Keratinocyte (primary cell): ENCODE data around the gene ZFR2.

Source experiments
- EZH2 ChIP-seq: IDR thresholded peaks from one replicate; pipeline ENCODE4 v1.6.1; 2012; ENCODE audit warnings: inconsistent platforms, mild to moderate bottlenecking, low read length, moderate library complexity
- TF ChIP-seq, protein P1 (sequence below), 3 experiments: IDR thresholded peaks in 1 of 3; conservative IDR thresholded peaks in 1 of 3; optimal IDR thresholded peaks in 1 of 3; 2 replicates in 2 of 3; 3 replicates in 1 of 3; pipeline versions ENCODE3 to v1.5.1; 2011; ENCODE audit warnings: low read length in 3 of 3, mild to moderate bottlenecking in 3 of 3, moderate library complexity in 2 of 3, control low read depth in 1 of 3, inconsistent platforms in 1 of 3; ENCODE audit not compliant: insufficient read depth in 2 of 3; ENCODE audit errors: extremely low read depth in 1 of 3

DNA sequence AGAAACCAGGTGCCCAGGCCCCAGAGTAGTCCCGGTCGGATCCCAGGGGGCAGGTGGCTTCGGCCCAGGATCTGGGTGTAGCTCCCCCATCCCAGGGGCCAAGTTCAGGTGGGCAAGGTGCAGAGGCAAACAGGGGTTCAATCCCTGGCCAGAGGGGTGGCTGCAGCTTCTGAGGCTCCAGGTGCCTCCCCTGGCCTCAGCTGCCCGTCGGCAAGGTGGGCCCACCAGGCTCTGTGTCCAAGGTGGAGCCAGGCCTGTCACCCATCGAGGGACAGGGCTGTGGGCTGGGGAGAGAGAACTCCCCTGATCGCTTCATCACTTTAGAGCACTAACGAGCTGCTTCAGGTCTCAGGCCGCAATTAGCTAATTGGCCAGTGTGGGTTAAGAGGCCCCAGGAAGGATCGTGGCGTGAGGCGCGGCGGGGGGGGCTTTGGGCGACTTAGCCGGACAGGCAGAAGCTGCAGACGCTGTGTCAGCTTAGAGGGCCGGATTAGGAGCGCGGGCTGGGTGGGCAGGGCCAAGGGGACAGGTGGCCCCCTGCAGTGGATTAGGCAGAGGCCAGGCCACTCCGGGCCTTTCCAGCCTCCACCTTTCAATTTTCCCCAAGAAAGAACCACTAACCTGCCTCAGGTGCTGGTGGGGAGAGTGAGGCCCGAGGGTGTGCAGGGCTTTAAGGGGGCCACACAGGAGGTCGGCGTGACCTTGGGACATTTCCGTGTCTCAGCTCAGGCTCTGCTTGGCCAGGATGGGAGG lies 94.0 kb downstream of the ZFR2 start:
- TF ChIP-seq, protein P1, sequence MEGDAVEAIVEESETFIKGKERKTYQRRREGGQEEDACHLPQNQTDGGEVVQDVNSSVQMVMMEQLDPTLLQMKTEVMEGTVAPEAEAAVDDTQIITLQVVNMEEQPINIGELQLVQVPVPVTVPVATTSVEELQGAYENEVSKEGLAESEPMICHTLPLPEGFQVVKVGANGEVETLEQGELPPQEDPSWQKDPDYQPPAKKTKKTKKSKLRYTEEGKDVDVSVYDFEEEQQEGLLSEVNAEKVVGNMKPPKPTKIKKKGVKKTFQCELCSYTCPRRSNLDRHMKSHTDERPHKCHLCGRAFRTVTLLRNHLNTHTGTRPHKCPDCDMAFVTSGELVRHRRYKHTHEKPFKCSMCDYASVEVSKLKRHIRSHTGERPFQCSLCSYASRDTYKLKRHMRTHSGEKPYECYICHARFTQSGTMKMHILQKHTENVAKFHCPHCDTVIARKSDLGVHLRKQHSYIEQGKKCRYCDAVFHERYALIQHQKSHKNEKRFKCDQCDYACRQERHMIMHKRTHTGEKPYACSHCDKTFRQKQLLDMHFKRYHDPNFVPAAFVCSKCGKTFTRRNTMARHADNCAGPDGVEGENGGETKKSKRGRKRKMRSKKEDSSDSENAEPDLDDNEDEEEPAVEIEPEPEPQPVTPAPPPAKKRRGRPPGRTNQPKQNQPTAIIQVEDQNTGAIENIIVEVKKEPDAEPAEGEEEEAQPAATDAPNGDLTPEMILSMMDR (optimal IDR thresholded peaks at IDR 0.05 in 1 of 3, IDR thresholded peaks at IDR 0.05 in 1 of 3, conservative IDR thresholded peaks at IDR 0.05 in 1 of 3; ENCODE audit: extremely low read depth in 1 of 3, insufficient read depth in 2 of 3, low read length in 3 of 3) = no peak
- no peak for TF ChIP-seq EZH2
